GM13977 (cell line): ENCODE results near the gene ARPP19.
"Not testable (repeated sequence)": the region's sequence is repeated elsewhere in the genome, so short reads cannot be mapped to it uniquely, and the experiment has no call there.

Source experiments
- DNase-seq: peaks from one replicate; pipeline ENCODE4 v3.0.0; 2012; ENCODE audit warnings: low spot score
- in situ Hi-C: fragments of 300-500 bp; cut with MboI; formaldehyde crosslinking; loops from one replicate; pipeline ENCODE4 v1.12.0; 2022; ENCODE audit warnings: low sequenced_read_pairs, low pct_unique_long_range_greater_than_20kb, mixed read lengths, inconsistent platforms; ENCODE audit not compliant: unreplicated experiment
- TF ChIP-seq, protein P1 (sequence below): IDR thresholded peaks from 2 replicates; pipeline ENCODE4 v1.5.1; 2012; ENCODE audit warnings: mild to moderate bottlenecking, control low read depth; ENCODE audit not compliant: insufficient read depth; ENCODE audit errors: extremely low read depth, missing control alignments

ARPP19 gene

DNA sequence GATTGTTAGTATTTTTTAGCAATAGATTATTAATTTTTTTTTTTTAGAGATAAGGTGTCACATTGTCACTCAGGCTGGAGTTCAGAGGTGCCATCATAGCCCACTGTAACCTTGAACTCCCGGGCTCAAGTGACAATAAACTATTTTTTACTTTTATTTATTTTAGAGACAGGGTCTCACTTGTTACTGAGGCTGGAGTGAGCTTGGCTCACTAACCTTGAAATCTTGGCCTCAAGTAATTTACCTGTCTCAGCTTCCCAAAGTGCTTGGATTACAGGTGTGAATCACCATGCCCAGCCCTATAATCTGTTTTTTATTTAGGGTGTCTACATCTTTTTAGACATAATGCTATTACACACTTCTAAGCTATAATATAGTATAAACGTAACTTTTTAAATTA lies 7.9 kb upstream of the ARPP19 start:
- in situ Hi-C loops: no loop called here
- TF ChIP-seq, protein P1, sequence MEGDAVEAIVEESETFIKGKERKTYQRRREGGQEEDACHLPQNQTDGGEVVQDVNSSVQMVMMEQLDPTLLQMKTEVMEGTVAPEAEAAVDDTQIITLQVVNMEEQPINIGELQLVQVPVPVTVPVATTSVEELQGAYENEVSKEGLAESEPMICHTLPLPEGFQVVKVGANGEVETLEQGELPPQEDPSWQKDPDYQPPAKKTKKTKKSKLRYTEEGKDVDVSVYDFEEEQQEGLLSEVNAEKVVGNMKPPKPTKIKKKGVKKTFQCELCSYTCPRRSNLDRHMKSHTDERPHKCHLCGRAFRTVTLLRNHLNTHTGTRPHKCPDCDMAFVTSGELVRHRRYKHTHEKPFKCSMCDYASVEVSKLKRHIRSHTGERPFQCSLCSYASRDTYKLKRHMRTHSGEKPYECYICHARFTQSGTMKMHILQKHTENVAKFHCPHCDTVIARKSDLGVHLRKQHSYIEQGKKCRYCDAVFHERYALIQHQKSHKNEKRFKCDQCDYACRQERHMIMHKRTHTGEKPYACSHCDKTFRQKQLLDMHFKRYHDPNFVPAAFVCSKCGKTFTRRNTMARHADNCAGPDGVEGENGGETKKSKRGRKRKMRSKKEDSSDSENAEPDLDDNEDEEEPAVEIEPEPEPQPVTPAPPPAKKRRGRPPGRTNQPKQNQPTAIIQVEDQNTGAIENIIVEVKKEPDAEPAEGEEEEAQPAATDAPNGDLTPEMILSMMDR: no peak
- no peak for DNase-seq

GRCh38 chr15:52575573-52575972 lies 6.7 kb upstream of the ARPP19 start:
- in situ Hi-C loops: not testable (repeated sequence)

DNA sequence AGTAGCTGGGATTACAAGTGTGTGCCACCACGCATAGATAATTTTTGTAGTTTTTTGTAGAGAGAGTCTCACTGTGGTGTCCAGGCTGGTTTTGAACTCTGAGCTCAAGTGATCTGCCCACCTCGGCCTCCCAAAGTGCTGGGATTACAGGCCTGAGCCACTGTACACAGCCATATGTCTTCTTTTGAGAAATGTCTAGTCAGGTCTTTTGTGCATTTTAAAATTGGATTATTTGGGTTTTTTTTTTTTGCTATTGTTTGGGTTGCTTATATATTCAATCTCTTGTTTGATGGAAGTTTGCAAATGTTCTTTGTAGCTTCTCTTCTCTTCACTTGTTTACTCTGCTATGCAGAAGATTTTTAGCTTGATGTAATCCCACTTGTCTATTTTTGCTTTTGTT lies 6.2 kb upstream of the ARPP19 start:
- DNase-seq: no peak
- in situ Hi-C loops: no loop called here
- TF ChIP-seq, protein P1: no peak

More at GRCh38 chr15:52575573-52575972, 6.7 kb upstream of the ARPP19 start:
- not testable (repeated sequence) for DNase-seq

GRCh38 chr15:52574623-52575022 lies 5.8 kb upstream of the ARPP19 start:
- in situ Hi-C loops: not testable (repeated sequence)

DNA sequence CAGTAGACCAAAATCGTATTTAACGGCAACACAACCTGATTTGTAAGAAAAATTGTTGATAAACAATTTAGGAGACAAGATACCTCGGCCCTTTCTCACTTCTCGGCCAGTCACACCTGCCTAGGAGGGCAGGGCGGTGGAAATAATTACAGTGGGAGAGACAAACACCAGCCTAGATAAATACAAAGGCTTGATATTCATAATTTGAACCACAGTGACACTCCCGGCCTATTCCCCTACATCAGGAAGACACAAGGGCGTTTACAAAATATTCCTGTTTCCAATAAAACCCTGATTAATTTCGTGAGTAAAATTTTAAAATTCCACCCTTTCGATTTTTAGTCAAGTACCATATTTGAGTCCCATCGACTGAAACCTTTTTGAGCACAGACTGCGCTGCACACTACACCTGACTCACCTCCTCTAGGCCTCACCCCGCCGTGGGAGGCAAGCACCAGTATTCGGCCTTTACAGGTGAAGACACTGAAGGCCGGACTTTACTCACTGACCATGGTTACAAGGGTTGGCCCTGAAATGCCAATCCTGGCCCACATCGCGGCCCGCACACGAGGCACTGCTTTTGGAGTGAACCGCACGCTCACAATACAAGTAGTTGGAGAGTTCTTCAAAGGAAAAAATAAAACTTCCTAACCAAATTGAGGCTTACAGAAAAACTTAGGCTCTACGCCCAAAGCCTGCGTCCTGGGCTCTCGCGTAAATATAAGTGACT lies 794 bp downstream of the ARPP19 start:
- peak; percentile 31 for DNase-seq
- in situ Hi-C loops: no loop called here
- TF ChIP-seq, protein P1: no peak

More at GRCh38 chr15:52574623-52575022, 5.8 kb upstream of the ARPP19 start:
- DNase-seq: not testable (repeated sequence)

DNA sequence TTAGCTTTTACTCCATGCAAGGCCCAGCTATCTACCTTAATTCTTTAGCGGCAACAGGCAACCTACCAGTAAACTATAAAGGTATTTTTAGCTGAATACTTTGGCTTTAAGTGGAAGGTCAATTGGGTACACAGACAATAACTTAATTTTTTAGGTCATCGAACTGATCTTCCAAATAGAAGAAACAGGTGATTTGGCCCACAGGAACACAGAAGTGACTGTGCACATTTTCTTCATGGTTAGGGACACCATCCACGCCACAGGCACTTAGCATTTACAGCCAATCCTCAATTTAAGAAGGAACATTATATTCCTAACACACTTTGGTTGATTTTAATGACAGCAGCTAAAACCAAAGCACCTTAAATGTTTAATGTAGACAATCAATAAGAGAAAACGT lies 1.9 kb downstream of the ARPP19 start:
- TF ChIP-seq, protein P1: no peak
- in situ Hi-C loops: no loop called here

GRCh38 chr15:52565417-52566358 lies 3.1 kb downstream of the ARPP19 start:
- DNase-seq: peak; percentile 45
- in situ Hi-C loops: not testable (repeated sequence)

More for the DNA sequence above, 1.9 kb downstream of the ARPP19 start:
- DNase-seq: no peak

GRCh38 chr15:52563501-52564060 lies 5.2 kb downstream of the ARPP19 start:
- in situ Hi-C loops: no loop called here
- TF ChIP-seq, protein P1: no peak
- no peak for DNase-seq
